Stimulated activated CD8-positive, alpha-beta memory T cell treated with anti-CD3 and anti-CD28 coated beads, Interleukin-4, amount 100 ng/mL, for 24 hours (primary cell): ENCODE results near the gene EPM2AIP1.
"Not testable (repeated sequence)": the region's sequence is repeated elsewhere in the genome, so short reads cannot be mapped to it uniquely, and the experiment has no call there.

Source experiments
- DNase-seq: peaks from one replicate; pipeline ENCODE4 v3.0.0-alpha.2; 2020; ENCODE audit warnings: low read depth

EPM2AIP1 gene

DNA sequence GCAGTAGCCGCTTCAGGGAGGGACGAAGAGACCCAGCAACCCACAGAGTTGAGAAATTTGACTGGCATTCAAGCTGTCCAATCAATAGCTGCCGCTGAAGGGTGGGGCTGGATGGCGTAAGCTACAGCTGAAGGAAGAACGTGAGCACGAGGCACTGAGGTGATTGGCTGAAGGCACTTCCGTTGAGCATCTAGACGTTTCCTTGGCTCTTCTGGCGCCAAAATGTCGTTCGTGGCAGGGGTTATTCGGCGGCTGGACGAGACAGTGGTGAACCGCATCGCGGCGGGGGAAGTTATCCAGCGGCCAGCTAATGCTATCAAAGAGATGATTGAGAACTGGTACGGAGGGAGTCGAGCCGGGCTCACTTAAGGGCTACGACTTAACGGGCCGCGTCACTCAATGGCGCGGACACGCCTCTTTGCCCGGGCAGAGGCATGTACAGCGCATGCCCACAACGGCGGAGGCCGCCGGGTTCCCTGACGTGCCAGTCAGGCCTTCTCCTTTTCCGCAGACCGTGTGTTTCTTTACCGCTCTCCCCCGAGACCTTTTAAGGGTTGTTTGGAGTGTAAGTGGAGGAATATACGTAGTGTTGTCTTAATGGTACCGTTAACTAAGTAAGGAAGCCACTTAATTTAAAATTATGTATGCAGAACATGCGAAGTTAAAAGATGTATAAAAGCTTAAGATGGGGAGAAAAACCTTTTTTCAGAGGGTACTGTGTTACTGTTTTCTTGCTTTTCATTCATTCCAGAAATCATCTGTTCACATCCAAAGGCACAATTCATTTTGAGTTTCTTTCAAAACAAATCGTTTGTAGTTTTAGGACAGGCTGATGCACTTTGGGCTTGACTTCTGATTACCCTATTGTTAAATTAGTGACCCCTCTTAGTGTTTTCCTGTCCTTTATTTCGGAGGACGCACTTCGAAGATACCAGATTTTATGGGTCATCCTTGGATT is 674 bp upstream of the EPM2AIP1 start, which contains the start of gene MLH1:
Gene MLH1 (plus strand): TSS at position 193 of the 958 bp plus-strand sequence. CDS start 30 bp downstream, at position 223.
- peak; percentile 95 for DNase-seq

DNA sequence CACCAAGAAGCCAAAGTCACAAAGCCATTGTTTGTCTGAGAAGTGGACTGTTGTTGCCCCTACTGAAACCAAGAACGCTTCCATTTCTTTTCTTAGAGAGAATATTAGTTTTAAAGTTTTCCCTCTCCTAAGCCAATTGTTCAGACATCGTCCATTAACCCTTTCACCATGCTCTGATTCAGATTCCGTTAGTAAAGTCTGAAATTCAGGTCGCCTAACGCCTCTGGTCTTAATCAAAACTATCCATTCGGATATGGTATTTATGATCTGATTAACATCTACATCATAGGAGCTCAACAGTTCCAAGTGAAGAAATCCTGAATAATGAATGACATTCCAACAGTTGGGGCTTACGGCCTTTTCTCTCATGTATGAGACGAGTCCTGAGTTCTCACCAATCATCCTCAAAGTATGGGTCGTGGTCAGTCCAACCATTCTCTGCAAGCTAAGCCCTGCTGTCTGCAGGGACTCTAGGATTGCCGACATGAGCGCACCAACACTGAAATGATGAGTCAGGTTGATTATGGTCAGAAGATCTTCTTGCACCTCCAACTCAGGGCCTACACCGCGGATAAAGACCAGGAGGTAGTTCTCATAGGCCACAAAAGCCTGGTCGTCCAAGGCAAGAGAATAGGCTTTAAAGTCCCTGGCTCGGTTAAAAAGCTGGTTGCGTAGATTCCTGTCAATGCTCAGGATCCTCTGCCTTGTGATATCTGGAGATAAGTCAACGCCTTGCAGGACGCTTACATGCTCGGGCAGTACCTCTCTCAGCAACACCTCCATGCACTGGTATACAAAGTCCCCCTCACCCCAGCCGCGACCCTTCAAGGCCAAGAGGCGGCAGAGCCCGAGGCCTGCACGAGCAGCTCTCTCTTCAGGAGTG is 767 bp downstream of the EPM2AIP1 start:
- no peak for DNase-seq

DNA sequence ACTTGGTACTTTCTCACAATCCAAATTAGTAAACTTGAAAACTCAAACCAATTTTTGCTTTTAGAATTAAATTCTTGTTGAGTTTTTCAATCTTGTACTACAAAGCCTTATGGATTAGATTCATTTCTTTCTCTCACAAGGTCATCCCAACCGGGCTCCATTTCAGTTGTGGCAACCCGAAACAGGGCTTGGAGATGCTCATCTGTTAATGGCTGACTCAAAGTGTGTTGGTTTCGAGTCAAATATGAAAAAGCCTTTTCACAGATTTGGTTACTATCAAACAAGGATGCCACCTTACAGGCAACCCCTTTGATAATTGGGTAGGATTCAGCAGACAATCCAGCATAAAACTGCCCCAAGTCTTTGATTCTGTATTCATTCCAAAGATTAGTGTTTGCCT is 1.8 kb downstream of the EPM2AIP1 start:
- DNase-seq, result no peak

DNA sequence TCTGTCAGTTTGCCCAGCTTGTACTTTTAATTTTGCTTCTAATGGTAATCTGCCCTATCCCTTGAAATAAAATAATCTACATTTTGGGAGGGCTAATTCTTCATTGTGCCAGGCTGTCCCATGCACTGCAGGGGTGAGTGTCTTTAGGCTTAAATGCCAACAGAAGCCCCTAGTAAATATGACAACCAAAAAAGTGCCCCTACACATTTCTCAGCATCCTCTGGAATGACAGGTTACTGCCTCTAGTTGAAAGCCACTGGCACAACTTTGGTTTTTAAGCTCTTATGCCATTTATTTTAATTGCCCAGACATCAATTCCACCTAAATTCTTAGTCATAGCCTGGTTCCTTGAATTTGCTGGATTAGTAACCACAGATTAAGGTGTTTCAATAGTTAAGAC is 3.4 kb downstream of the EPM2AIP1 start:
- no peak for DNase-seq

DNA sequence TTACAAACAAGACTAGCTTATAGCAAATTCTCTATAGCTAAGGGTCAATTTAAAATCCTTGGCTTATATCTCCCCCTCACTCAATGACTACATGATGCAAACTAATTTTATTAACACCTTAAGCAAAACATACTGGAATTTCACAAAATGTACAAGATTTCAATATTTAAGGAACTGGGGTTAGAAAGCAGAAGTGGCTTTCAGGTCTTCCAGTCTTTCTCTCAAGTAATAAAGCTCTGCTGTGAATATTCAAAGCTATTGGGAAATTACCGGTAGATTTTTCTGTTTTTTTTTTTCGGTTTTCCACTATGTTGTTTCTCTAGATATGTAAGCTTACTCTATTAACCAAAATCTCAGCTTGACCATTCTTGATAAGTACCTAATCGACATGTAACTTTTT is 3.9 kb downstream of the EPM2AIP1 start:
- DNase-seq, result no peak

DNA sequence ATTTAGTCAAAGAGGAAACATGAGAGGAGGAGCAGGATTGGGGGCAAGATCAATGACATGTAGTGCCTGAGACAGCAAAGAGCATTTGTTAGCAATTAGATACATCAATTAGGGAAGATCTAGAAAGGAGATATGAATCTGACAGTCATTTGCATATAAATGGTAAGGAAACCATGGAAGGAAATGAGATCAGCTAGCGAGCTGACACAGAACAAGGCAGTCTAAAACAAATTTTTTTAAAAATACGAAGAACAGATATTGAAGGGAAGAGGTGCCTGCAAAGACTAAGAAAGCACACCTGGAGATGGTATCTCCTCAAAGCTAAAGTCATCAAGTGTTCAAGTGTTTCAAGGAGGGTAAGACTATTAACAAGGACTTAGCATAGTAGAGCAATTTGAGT is 4.6 kb downstream of the EPM2AIP1 start:
- DNase-seq, result no peak

DNA sequence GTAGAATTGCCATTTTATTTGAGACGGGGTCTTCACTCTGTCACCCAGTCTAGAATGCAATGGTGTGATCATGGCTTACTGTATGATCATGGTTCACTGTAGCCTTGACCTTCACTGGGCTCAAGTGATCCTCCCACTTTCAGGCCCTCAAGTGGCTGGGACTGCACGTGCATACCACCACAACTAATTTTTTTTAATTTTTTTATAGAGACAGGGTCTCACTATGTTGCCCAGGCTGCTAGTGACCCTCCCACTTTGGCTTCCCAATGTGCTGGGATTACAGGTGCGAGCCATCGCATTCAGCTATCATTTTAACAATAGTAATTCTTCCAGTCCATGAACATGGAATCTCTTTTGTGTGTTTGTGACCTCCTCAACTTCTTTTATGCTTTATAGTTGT is 11.9 kb downstream of the EPM2AIP1 start:
- DNase-seq, result no peak

DNA sequence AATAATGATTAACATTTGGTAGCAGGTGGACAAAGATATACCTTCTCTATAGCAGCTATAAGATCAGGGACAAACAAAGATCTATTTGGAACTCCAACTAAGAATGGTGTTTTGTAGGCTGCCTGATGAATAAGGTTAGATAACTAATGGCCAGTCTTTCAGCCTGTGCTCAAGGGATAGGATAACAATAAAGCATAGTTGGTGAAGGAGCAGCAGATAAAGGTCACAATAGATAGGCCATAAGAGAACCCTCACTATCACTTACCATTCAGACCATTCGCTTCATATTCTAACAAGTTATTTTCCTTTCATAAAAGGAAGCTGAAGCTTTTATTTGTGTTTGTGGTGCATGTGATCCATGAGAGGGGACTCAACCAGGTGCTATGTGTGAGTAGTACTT is 19.8 kb downstream of the EPM2AIP1 start:
- no peak for DNase-seq

DNA sequence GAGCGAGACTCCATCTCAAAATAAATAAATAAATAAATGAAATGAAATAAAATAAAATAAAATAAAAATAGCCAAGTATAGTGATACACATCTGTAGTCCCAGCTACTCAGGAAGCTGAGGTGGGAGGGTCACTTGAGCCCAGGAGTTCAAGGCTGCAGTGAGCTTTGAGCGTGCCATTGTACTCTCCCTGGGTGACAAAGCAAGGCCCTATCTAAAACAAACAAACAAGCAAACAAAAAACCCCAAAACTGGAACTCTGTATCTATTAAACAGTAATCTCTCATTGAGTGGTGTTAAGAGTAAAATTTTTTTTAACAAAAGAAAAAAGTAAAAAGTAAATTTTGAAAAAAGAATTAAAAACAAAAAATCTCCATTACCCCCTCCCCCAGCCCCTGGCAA is 20.8 kb downstream of the EPM2AIP1 start:
- no peak for DNase-seq

DNA sequence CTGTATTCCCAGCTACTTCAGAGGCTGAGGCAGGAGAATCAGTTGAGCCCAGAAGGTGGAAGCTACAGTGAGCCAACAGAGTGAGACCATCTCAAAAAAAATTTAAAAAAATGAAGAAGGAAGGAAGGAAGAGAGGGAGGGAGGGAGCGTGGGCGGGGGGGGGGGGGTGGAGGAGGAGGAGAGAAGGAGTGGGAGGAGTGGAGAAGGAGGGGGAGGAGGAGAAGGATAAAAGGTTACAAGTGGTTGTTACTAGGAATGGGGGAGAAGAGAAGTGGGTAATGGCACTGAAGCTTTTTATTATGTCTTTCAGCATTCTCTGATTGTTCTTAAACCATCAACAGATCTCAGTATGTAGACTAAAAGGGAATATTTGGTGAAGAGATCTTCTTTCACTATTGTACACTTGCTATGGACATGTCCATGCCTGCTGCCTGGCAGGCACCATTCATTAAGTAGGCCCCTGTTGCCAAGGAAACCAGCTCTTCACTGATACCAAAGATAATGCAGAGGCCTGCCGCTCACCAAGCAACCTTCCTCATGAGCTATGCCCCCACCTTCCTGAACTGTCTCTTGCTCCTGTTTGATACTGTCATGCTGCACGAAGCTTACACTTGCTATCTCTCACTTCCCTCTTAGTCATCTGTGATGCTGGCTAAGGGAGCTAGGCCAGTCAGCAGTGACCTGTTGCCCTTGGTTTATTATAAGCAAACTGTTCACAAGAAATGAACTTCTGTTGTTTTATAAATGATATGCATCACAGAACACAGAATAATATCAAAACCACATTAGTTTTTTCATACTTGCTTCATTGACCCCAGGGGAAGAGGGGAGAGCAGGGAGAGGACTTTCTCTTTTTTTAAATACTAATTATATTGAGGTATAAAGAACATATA is 23.1 kb downstream of the EPM2AIP1 start:
- no peak for DNase-seq

DNA sequence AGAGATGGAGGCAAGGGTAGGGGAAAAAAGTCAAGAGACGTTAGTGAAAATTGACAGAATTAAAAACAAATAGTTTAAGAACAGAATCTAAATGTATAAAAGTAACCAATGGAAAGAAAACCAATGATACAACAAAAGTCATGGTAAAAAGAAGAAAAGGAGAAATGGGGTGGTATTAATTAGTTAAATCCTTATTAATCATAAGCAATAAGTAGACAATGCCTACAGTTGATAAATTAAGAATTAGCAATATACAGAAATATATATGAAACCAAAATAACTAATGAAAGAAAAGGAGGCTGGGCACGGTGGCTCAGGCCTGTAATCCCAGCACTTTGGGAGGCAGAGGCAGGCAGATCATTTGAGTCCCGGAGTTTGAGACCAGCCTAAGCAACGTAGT is 23.8 kb downstream of the EPM2AIP1 start:
- DNase-seq, result no peak

DNA sequence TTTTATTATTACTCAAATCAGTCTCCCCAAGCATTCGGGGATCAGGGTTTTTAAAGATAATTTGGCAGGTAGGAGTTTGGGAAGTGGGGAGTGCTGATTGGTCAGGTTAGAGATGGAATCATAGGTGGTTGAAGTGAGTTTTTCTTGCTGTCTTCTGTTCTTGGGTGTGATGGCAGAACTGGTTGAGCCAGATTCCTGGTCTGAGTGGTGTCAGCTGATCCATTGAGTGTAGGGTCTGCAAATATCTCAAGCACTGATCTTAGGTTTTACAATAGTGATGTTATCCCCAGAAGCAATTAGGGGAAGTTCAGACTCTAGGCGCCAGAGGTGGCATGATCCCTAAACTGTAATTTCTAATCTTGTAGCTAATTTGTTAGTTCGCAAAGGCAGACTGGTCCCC is 27.5 kb downstream of the EPM2AIP1 start:
- no peak for DNase-seq

DNA sequence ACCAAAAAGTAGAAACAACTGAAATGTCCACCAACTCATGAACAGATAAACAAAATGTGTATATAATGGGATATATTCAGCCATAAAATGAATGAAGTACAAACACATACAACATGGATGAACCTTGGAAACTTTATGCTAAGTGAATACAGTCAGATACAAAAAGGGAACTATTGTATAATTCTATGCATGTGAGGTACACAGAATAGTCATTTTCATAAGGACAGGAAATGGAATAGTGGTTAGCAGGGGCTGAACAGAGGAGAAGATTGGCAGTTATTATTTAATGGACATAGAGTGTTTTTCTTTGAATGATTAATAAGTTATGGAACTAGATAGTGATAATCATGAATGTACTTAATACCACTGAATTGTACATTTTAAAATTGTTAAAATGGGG is 28.1 kb downstream of the EPM2AIP1 start:
- no peak for DNase-seq

DNA sequence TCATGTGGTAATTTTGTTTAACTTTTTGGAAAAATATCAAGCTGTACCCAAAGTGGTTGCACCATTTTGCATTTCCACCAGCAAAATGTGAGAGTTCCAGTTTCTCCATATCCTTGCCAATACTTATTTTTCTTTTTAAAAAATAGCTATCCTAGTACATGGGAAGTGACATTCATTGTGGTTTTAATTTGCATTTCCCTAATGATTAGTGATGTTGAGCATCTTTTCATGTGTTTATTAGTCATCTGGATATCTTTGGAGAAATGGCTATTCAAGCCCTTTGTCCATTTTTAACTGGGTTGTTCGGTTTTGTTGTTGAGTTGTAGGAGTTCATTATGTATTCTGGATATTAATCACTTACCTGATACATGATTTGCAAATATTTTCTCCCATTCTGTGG is 28.6 kb downstream of the EPM2AIP1 start:
- DNase-seq, result no peak

DNA sequence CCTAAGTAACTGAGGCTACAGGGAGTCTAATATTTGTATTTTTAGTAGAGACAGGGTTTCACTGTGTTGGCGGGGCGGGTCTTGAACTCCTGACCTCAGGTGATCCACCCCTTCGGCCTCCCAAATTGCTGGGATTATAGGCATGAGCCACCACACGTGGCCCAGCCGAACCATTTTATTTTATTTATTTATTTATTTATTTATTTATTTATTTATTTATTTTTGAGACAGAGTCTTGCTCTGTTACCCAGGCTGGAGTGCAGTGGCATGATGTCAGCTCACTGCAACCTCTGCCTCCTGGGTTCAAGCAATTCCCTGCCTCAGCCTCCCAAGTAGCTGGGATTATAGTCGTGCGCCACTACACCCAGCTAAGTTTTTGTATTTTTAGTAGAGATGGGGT is 29.9 kb downstream of the EPM2AIP1 start:
- DNase-seq, result not testable (repeated sequence)

DNA sequence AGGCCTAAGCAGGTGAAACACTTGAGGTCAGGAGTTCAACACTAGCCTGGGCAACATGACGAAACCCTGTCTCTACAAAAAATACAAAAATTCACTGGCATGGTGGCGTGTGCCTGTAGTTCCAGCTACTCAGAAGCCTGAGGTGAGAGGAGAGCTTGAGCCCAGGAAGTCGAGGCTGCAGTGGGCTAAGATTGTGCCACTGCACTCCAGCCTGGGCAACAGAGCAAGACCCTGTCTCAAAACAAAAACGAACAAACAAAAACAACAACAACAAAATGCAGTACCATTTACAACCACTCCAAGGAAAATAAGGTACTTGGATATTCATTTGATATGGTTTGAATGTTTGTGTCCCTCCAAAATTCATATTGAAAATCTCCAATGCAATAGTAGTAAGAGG is 32.4 kb downstream of the EPM2AIP1 start:
- DNase-seq, result no peak

DNA sequence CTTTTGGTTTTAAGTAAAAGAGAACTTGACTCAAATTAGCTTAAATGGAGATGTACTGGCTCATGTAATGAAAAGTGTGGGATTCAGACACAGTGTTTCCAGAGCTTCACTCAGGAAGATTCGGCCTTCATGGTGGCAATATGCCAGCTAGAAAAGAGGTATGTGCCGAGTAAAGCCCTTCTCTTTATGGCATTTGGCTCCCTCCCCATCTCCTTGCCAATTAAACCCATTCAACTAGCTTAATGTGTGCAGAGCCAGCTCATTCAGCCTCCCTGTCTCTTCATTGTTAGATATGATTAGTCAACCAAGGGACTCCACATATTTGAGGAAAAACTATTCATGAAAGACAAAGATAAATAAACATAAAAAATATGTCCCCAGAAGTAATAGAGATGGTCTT is 33.1 kb downstream of the EPM2AIP1 start:
- DNase-seq, result no peak

DNA sequence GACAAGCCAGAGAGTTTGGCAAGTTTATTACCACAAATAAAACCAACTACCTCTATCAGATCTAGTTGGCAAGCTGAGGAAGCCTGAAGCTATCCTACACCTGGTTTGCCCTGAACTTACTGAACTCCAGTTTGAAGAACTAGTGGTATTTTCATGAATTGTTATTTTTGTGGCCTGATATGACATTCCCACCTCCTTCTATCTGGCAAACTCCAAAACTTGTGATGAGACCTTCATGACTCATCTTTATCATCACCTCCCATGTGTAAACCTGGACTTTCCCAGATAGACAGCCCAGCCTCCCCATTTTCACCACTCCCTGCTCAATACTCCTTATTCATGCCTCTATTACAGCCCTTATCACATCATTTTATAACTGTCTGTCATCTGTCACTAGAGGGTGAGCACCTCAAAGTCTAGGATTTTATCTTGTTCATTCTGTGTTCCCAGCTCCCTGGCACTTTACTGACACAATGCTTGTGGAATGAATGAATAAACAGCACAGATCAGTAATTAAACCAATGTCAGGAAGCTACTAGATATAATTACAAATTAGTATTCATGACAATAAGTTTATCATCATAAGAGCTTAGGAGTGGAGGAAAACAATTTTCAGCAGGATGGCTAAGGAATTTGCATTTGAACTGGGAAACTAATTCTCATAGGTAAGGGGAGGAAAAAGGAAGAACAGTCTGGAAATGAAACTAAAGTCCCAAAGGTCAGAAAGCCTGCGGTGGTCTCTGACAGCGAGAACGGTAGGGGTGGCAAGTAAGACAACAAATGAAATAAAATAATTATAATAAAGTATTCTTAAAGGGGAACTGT is 34.9 kb downstream of the EPM2AIP1 start:
- no peak for DNase-seq

DNA sequence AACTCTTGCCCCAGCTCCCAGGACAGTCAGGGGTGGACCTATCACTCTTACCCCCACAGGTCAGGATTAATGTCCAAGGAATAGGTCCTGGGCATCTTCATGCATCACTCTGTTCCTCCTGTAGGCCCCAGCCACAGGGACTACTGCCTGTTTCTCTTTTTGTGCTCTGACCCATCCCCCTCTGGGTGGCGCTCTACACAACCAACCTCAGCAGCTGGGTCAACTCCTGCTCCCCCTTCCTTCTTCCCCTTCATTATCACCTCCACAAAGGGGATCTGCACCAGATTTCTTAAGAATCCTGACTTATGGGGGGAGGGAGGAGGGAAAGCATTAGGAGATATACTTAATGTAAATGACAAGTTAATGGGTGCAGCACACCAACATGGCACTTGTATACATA is 35.9 kb downstream of the EPM2AIP1 start:
- DNase-seq, result no peak

DNA sequence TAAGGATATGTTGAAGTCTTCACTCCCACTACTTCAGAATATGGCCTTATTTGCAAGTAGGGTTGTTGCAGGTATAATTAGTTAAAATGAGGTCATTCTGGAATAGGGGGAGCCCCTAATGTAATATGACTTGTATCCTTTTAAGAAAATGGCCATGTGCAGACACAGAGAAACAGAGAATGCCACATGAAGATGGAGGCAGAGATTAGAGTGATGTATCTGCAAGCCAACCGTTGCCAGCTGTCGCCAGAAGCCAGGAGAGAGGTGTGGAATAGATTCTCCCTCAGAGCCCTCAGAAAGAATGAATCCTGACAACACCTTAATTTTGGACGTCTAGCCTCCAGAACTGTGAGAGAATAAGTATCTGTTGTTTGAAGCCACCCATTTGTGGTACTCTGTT is 36.8 kb downstream of the EPM2AIP1 start:
- DNase-seq, result no peak
